HG02852 (cell line): Measurements from ENCODE around the gene LMNTD2.
A peak's percentile ranks its signal among the peaks of the same experiment; 100 is the strongest.

Experiments used
- ATAC-seq: cut with Tn5 transposase; IDR thresholded peaks from one replicate; pipeline ENCODE4 v1.9.1; 2021; ENCODE audit warnings: mild to moderate bottlenecking, moderate library complexity; ENCODE audit not compliant: unreplicated experiment

LMNTD2 gene

GRCh38 chr11:554428-555226 is 5.9 kb downstream of the LMNTD2 start:
- ATAC-seq, result no peak

GRCh38 chr11:553988-554340 is 6.6 kb downstream of the LMNTD2 start:
- ATAC-seq, result no peak

GRCh38 chr11:553083-553987 is 7.2 kb downstream of the LMNTD2 start:
- ATAC-seq, result no peak

GRCh38 chr11:551596-551995 is 8.9 kb downstream of the LMNTD2 start:
- ATAC-seq, result no peak

GRCh38 chr11:551131-551530 is 9.4 kb downstream of the LMNTD2 start:
- ATAC-seq, result no peak

- ATAC-seq, result no peak
These were observed 9.8 kb downstream of the LMNTD2 start for GRCh38 chr11:550746-551085.

- ATAC-seq, result no peak
These were observed 10.4 kb downstream of the LMNTD2 start for GRCh38 chr11:550021-550745.

GRCh38 chr11:548700-549603 is 11.6 kb downstream of the LMNTD2 start:
- ATAC-seq, result no peak

GRCh38 chr11:545171-545570 is 15.4 kb downstream of the LMNTD2 start:
- ATAC-seq, result no peak

GRCh38 chr11:544817-545166 is 15.7 kb downstream of the LMNTD2 start:
- no peak for ATAC-seq

- ATAC-seq, result no peak
These were observed 19.1 kb downstream of the LMNTD2 start for GRCh38 chr11:541433-541885.

GRCh38 chr11:540583-541432 is 19.7 kb downstream of the LMNTD2 start:
- ATAC-seq, result no peak

- ATAC-seq, result no peak
These were observed 20.5 kb downstream of the LMNTD2 start for GRCh38 chr11:539971-540481.

- no peak for ATAC-seq
These were observed 22.0 kb downstream of the LMNTD2 start for GRCh38 chr11:538431-539051.

GRCh38 chr11:537622-538430 is 22.7 kb downstream of the LMNTD2 start:
- ATAC-seq, result no peak

- peak; percentile 54 for ATAC-seq
These were observed 23.5 kb downstream of the LMNTD2 start, which contains the start of gene LRRC56 for GRCh38 chr11:536841-537621. LRRC56 (plus strand) TSS chr11:537527; CDS start chr11:540685, 3,158 bp downstream.
